NB4 (cell line): ENCODE data around the gene COL23A1.

Experiments
- CTCF ChIP-seq: IDR thresholded peaks from one replicate; pipeline ENCODE4 v1.5.1; 2012; ENCODE audit warnings: low read depth, low read length
- MYC ChIP-seq: IDR thresholded peaks from 2 replicates; pipeline ENCODE4 v1.6.1; 2011; ENCODE audit warnings: low read depth, low read length
- POLR2A ChIP-seq: IDR thresholded peaks from 2 replicates; pipeline ENCODE4 v1.6.1; 2011; ENCODE audit warnings: mild to moderate bottlenecking; ENCODE audit not compliant: insufficient read length; ENCODE audit errors: extremely low read depth

- TF ChIP-seq CTCF (no peak), POLR2A (no peak), MYC (no peak)
Observed at GRCh38 chr5:178422400-178422775, 167.8 kb downstream of the COL23A1 start.
